ENCODE measurements around the gene SLC2A10. TPM values are rescaled to one million over a fixed set of nuclear protein-coding genes. Genes with fewer than 3 reads are reported as not detected.

Gene SLC2A10
- total and polyA plus RNA-seq, 2 experiments from 2014 or later = 4.9 to 14.6 TPM

DNA sequence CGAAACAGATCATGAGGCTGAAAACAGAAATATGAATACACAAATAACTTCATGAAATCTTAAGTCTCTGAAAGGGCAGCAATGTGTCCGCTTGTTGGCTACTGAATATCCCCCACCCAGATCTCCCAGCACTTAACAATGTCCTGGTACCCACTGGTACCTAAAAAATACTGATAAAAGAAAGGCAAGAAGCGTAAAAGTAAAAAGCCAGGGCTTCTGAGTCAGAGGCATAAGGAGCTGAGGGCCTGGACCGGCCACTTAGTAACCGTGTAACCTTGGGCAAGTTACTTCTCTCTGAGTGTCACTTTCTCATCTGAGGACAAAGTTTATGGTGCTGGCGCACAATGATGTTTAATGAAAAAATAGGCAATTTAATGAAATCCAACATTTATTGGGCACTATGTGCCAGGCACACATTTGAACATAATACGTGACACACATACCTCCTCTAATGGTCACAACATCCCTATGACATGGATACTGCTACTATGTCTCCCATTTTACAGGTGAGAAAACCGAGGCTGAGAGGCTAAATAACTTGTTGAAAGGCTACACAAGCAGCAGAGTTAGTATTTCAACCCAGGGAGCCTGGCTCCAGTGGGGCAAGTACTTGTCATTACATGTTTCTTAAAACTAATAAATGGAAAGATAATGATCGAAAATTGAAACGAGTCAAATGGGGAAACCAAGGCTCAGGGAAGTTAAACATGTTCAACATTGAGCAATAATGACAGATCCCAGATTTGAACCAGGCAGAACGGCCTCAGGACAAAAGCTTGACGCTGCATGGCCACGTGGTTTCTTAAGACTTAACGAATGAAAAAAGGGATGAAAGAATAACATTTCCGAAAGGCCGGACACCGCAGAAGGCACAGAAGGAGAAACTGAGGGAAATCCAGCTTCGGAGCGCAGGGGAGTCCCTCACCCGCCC lies 21.0 kb upstream of the SLC2A10 start (continued):
- TF ChIP-seq, protein P1, sequence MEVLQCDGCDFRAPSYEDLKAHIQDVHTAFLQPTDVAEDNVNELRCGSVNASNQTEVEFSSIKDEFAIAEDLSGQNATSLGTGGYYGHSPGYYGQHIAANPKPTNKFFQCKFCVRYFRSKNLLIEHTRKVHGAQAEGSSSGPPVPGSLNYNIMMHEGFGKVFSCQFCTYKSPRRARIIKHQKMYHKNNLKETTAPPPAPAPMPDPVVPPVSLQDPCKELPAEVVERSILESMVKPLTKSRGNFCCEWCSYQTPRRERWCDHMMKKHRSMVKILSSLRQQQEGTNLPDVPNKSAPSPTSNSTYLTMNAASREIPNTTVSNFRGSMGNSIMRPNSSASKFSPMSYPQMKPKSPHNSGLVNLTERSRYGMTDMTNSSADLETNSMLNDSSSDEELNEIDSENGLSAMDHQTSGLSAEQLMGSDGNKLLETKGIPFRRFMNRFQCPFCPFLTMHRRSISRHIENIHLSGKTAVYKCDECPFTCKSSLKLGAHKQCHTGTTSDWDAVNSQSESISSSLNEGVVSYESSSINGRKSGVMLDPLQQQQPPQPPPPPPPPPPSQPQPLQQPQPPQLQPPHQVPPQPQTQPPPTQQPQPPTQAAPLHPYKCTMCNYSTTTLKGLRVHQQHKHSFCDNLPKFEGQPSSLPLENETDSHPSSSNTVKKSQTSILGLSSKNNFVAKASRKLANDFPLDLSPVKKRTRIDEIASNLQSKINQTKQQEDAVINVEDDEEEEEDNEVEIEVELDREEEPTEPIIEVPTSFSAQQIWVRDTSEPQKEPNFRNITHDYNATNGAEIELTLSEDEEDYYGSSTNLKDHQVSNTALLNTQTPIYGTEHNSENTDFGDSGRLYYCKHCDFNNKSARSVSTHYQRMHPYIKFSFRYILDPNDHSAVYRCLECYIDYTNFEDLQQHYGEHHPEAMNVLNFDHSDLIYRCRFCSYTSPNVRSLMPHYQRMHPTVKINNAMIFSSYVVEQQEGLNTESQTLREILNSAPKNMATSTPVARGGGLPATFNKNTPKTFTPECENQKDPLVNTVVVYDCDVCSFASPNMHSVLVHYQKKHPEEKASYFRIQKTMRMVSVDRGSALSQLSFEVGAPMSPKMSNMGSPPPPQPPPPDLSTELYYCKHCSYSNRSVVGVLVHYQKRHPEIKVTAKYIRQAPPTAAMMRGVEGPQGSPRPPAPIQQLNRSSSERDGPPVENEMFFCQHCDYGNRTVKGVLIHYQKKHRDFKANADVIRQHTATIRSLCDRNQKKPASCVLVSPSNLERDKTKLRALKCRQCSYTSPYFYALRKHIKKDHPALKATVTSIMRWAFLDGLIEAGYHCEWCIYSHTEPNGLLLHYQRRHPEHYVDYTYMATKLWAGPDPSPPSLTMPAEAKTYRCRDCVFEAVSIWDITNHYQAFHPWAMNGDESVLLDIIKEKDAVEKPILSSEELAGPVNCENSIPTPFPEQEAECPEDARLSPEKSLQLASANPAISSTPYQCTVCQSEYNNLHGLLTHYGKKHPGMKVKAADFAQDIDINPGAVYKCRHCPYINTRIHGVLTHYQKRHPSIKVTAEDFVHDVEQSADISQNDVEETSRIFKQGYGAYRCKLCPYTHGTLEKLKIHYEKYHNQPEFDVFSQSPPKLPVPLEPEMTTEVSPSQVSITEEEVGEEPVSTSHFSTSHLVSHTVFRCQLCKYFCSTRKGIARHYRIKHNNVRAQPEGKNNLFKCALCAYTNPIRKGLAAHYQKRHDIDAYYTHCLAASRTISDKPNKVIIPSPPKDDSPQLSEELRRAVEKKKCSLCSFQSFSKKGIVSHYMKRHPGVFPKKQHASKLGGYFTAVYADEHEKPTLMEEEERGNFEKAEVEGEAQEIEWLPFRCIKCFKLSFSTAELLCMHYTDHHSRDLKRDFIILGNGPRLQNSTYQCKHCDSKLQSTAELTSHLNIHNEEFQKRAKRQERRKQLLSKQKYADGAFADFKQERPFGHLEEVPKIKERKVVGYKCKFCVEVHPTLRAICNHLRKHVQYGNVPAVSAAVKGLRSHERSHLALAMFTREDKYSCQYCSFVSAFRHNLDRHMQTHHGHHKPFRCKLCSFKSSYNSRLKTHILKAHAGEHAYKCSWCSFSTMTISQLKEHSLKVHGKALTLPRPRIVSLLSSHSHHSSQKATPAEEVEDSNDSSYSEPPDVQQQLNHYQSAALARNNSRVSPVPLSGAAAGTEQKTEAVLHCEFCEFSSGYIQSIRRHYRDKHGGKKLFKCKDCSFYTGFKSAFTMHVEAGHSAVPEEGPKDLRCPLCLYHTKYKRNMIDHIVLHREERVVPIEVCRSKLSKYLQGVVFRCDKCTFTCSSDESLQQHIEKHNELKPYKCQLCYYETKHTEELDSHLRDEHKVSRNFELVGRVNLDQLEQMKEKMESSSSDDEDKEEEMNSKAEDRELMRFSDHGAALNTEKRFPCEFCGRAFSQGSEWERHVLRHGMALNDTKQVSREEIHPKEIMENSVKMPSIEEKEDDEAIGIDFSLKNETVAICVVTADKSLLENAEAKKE (CRISPR knock-in tag; IDR thresholded peaks at IDR 0.05) = no peak
- TF ChIP-seq ZNF114 (CRISPR knock-in tag; IDR thresholded peaks at IDR 0.05) = no peak
- TF ChIP-seq, protein P2, sequence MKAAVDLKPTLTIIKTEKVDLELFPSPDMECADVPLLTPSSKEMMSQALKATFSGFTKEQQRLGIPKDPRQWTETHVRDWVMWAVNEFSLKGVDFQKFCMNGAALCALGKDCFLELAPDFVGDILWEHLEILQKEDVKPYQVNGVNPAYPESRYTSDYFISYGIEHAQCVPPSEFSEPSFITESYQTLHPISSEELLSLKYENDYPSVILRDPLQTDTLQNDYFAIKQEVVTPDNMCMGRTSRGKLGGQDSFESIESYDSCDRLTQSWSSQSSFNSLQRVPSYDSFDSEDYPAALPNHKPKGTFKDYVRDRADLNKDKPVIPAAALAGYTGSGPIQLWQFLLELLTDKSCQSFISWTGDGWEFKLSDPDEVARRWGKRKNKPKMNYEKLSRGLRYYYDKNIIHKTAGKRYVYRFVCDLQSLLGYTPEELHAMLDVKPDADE (IDR thresholded peaks at IDR 0.05) = no peak
- no peak for TF ChIP-seq EZH2phosphoT487 (IDR thresholded peaks at IDR 0.05; ENCODE audit: unreplicated experiment)
- TF ChIP-seq CTCF (conservative IDR thresholded peaks at IDR 0.05; ENCODE audit: low read depth in 2 of 2) = no peak
- no peak for TF ChIP-seq REST (IDR thresholded peaks at IDR 0.05; ENCODE audit: unreplicated experiment)
- no peak for TF ChIP-seq ZNF331 (CRISPR knock-in tag; IDR thresholded peaks at IDR 0.05; ENCODE audit: low read depth)
- TF ChIP-seq STAT1 (IDR thresholded peaks at IDR 0.05; ENCODE audit: unreplicated experiment) = no peak

Data from GM23338 (cell line).